Retinal pigment epithelial cell (primary cell): ENCODE data around the gene KRTAP5-7.

Experiments
- DNase-seq: peaks from one replicate; pipeline ENCODE4 v3.0.0-alpha.2; 2010; ENCODE audit warnings: low read depth
- H3K4me3 ChIP-seq: 2 replicates; pipeline ENCODE4 v1.5.1; 2011; ENCODE audit warnings: mild to moderate bottlenecking, low read length, control low read depth, moderate library complexity
- TF ChIP-seq, protein P1 (sequence below): conservative IDR thresholded peaks from 2 replicates; pipeline ENCODE4 v1.5.1; 2011; ENCODE audit warnings: low read depth, low read length, control low read depth, inconsistent platforms

KRTAP5-7 gene

DNA sequence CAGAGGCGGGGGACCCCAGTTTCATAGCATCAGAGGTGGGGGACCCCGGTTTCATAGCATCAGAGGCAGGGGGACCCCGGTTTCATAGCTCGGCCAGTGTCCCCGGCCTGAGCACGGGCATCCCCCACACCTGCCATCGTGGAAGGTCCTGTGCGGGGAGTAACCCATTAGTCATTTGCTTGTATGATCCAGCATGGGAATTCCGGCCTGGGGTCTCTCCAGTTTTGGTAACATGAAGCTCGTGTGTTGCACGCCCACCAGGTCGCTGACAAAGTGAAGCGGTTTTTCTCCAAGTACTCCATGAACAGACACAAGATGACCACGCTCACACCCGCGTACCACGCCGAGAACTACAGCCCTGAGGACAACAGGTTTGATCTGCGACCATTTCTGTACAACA lies 29.0 kb upstream of the KRTAP5-7 start:
- no peak for DNase-seq
- H3K4me3 ChIP-seq, result no peak overlapping the region
- TF ChIP-seq, protein P1, sequence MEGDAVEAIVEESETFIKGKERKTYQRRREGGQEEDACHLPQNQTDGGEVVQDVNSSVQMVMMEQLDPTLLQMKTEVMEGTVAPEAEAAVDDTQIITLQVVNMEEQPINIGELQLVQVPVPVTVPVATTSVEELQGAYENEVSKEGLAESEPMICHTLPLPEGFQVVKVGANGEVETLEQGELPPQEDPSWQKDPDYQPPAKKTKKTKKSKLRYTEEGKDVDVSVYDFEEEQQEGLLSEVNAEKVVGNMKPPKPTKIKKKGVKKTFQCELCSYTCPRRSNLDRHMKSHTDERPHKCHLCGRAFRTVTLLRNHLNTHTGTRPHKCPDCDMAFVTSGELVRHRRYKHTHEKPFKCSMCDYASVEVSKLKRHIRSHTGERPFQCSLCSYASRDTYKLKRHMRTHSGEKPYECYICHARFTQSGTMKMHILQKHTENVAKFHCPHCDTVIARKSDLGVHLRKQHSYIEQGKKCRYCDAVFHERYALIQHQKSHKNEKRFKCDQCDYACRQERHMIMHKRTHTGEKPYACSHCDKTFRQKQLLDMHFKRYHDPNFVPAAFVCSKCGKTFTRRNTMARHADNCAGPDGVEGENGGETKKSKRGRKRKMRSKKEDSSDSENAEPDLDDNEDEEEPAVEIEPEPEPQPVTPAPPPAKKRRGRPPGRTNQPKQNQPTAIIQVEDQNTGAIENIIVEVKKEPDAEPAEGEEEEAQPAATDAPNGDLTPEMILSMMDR, result no peak

DNA sequence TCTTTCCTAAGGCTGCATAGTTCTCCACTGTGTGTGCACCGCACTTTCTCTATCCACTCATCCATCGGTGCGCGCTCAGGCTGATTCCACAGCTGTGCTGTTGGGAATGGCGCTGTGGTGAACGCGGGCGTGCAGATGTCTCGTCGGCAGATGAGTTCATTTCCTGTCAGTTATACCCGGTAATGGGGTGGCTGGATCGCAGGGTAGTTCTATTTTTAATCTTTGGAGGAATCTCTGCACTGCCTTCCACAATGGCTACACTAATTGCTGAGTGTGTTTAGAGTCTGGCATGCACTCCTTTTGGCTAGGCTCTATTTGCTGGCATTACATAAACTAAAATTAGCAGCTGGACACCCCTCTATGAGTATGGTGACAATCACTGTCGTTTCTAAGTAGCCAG lies 27.9 kb upstream of the KRTAP5-7 start:
- no peak overlapping the region for H3K4me3 ChIP-seq
- DNase-seq, result no peak
- TF ChIP-seq, protein P1, result no peak

DNA sequence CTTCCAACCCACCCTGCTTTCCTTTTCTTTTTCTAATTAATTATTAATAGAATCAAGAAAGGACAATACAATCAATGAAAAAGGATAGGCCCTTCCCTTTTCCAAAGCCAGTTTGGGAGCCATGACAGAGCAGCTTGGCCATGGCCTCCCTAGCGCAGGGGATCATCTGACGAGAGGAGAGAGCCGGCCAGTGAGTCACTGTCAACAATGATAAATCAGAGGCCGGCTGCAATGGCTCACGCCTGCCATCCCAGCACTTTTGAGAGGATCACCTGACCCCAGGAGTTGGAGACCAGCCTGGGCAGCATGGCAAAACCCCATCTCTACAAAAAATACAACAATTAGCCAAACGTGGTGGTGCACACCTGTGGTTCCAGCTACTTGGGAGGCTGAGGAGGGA lies 27.5 kb upstream of the KRTAP5-7 start:
- H3K4me3 ChIP-seq, result no peak overlapping the region
- TF ChIP-seq, protein P1, result no peak
- DNase-seq, result no peak

DNA sequence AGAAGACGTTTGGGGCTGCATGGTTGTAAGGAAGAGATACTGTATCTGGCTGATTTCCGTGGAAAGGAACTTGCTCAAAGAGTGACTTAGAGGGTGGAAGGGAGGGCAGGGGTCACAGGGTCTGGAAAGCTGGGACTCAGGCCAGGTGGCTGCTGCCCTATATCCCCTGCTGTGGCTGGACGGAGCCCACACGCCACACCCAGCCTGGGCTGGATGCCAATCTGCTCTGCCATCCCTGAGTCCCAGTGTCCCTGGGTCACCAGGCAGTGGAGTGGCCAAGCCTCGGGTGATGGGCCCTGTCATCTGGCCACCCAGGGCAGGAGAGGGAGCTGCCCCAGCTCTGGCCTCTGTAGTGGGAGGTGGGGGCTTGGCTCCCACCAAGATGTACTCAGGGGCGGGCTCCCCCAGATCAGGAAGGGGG lies 26.5 kb upstream of the KRTAP5-7 start:
- DNase-seq, result no peak
- no peak overlapping the region for H3K4me3 ChIP-seq
- TF ChIP-seq, protein P1, result no peak

DNA sequence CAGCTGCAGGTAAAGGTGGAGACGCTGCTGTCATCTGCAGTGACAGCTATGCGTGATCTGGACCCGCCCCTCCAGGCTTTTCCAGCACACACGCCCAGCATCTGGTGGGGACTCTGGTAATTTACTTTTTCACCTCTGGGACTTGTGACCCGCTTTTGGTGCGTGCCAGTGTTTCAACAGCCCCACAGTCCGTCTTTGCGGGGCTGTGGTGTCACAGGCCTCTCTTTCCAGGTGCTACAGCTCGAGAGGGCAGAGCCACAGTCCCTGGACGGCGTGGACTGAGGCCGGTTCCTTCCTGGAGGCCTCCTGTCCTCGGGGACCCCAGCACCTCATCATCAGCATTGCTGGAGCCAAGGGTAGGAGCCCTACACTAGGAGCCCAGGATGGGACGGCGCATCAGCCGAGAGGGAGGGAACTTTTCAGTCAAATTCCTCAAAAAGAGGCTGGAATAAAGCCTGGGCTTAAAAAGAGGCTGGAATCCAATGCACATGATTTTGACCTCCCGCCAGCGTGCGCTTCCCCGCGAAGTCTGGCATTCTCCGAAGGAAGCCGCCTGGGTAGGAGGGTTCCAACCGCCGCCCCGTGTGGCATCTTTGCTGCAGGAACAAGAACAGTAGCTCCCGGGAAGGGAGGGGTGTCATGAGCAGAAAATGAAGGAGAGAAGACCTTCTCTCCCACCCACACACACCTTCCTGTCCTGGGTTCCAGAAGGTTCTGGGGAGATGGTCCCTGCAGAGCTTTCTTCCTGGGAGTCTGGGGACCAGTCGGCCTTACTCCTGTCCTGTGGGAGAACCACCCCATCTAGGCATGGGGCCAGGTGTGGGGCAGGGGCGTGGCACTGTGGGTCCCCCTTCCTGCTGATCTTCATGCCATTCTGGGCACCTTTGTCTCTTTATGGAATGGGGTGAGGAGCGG lies 25.7 kb upstream of the KRTAP5-7 start:
- no peak overlapping the region for H3K4me3 ChIP-seq
- DNase-seq, result no peak

DNA sequence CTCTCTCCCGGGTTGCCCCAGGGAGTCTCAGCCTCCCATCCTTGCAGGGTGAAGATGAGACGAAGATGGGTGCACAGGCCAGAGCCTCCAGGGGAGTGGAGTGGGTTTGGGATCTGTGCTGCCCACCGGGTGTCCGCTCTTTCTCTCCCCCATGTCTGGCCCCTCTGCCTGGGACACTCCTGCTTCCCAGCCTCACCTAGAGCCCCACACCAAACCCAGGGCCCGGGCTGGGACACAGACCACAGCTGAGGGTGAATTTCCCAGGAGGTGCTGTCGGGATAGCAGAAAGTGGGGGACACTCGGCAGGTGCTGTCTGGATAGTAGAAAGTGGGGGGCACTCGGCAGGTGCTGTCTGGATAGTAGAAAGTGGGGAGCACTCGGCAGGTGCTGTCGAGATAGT lies 25.0 kb upstream of the KRTAP5-7 start:
- no peak overlapping the region for H3K4me3 ChIP-seq
- TF ChIP-seq, protein P1, result no peak
- no peak for DNase-seq

More for the DNA sequence above, 25.7 kb upstream of the KRTAP5-7 start:
- TF ChIP-seq, protein P1, result no peak

DNA sequence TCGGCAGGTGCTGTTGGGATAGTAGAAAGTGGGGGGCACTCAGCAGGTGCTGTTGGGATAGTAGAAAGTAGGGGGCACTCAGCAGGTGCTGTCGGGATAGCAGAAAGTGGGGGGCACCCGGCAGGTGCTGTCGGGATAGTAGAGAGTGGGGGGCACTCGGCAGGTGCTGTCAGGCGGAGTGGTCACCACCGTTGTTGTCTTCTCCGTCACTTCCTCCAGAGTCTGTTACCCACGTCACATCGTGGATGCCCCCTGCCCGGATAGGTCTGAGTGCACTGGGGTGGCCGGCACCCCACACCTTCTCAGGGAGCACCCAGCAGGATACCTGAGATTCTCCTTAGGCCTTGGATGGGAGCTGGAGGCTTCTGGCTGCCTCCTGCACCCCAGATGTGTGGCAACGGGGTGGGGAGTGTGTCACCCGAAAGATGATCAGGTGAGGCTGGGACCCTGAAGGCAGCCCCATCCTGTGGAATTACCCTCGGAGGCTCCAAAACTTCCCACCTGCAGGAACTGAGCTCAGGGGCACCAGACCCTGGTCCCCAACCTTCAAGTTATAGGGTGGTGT lies 24.1 kb upstream of the KRTAP5-7 start:
- DNase-seq, result no peak
- TF ChIP-seq, protein P1, result no peak
- H3K4me3 ChIP-seq, result no peak overlapping the region
